Progenitor cell of endocrine pancreas (in vitro differentiated cells): ENCODE data around the gene TIMM44. TPM values are rescaled to one million over a fixed set of nuclear protein-coding genes. Genes with fewer than 3 reads are reported as not detected.
"Not testable (repeated sequence)": the region's sequence is repeated elsewhere in the genome, so short reads cannot be mapped to it uniquely, and the experiment has no call there.

Source experiments
- DNase-seq: peaks from one replicate; pipeline ENCODE4 v3.0.0; 2021; ENCODE audit warnings: low spot score; ENCODE audit not compliant: unreplicated experiment
- H3K27ac Mint-ChIP-seq: 2 replicates; pipeline ENCODE4 v1.8.0; 2021; ENCODE audit warnings: mild to moderate bottlenecking, moderate library complexity, mixed read lengths
- H3K27me3 Mint-ChIP-seq: 2 replicates; pipeline ENCODE4 v1.8.0; 2021; ENCODE audit warnings: mixed read lengths
- H3K36me3 Mint-ChIP-seq: 2 replicates; pipeline ENCODE4 v1.8.0; 2022; ENCODE audit warnings: mixed read lengths; ENCODE audit not compliant: insufficient read depth
- H3K4me1 Mint-ChIP-seq: 2 replicates; pipeline ENCODE4 v1.8.0; 2021; ENCODE audit warnings: low read depth, mixed read lengths
- H3K4me3 Mint-ChIP-seq: 2 replicates; pipeline ENCODE4 v1.8.0; 2021; ENCODE audit warnings: low read depth, mild to moderate bottlenecking, moderate library complexity, mixed read lengths
- H3K9me3 Mint-ChIP-seq: 2 replicates; pipeline ENCODE4 v1.8.0; 2021; ENCODE audit warnings: low read depth, mixed read lengths
- total RNA-seq: library from RNA; stranded (reverse); gene quantifications from 2 replicates; pipeline ENCODE4 v1.2.1, GENCODE V29; 2021
- TF ChIP-seq, protein P1 (sequence below): fragments of 200-600 bp; sonication (generic); IDR thresholded peaks from one replicate; pipeline ENCODE4 v1.5.0; 2021; ENCODE audit warnings: antibody characterized with exemption, mild to moderate bottlenecking; ENCODE audit not compliant: unreplicated experiment

The TIMM44 gene
- total RNA-seq, 1 donor from 2014 or later: 75.2 TPM

- Mint-ChIP-seq H3K4me3 (peak overlapping the region; percentile 10), H3K9me3 (no peaks in the 10 kb centered on the region), H3K4me1 (peaks cover 11% of the 10 kb centered on the region), H3K36me3 (peaks cover 16% of the 10 kb centered on the region), H3K27ac (peak overlapping the region; percentile 93), H3K27me3 (no peaks in the 10 kb centered on the region)
- TF ChIP-seq, protein P1, sequence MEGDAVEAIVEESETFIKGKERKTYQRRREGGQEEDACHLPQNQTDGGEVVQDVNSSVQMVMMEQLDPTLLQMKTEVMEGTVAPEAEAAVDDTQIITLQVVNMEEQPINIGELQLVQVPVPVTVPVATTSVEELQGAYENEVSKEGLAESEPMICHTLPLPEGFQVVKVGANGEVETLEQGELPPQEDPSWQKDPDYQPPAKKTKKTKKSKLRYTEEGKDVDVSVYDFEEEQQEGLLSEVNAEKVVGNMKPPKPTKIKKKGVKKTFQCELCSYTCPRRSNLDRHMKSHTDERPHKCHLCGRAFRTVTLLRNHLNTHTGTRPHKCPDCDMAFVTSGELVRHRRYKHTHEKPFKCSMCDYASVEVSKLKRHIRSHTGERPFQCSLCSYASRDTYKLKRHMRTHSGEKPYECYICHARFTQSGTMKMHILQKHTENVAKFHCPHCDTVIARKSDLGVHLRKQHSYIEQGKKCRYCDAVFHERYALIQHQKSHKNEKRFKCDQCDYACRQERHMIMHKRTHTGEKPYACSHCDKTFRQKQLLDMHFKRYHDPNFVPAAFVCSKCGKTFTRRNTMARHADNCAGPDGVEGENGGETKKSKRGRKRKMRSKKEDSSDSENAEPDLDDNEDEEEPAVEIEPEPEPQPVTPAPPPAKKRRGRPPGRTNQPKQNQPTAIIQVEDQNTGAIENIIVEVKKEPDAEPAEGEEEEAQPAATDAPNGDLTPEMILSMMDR: no peak
- DNase-seq: no peak
Measured at GRCh38 chr19:7961920-7962626, 18.6 kb upstream of the TIMM44 start.

- not testable (repeated sequence) for H3K27me3 Mint-ChIP-seq, H3K4me3 Mint-ChIP-seq, H3K9me3 Mint-ChIP-seq, H3K27ac Mint-ChIP-seq, DNase-seq
- Mint-ChIP-seq H3K4me1 (peaks cover 11% of the 10 kb centered on the region), H3K36me3 (peaks cover 11% of the 10 kb centered on the region)
Measured at GRCh38 chr19:7961082-7961481, 17.6 kb upstream of the TIMM44 start.

DNA sequence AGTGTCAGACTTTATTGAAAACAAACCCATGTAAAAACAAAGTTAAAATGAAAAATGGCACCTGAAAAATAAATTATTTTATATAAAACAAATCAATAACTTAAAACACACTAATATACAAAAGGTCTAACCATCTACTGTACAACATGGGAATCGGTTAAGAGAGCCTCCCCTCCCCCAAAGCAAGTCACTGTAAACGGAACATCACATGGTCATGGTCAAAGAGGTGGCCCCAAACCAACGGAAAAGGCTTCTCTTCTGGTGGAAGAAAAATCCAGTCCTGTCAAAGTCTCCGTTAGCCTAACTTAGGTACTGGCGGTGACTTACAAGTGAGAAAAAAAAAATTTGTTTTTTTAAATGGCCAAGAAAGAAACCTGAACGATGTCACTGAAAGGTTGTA, 15.7 kb upstream of the TIMM44 start:
- Mint-ChIP-seq H3K4me1 (peaks cover 11% of the 10 kb centered on the region), H3K9me3 (no peaks in the 10 kb centered on the region), H3K4me3 (no peak overlapping the region), H3K36me3 (peaks cover 7% of the 10 kb centered on the region), H3K27ac (no peak overlapping the region), H3K27me3 (no peaks in the 10 kb centered on the region)
- no peak for DNase-seq
- TF ChIP-seq, protein P1: no peak

- Mint-ChIP-seq H3K4me1 (peaks cover 1% of the 10 kb centered on the region), H3K4me3 (no peak overlapping the region), H3K27ac (no peak overlapping the region), H3K27me3 (no peaks in the 10 kb centered on the region), H3K9me3 (no peaks in the 10 kb centered on the region), H3K36me3 (peaks cover 2% of the 10 kb centered on the region)
- TF ChIP-seq, protein P1: no peak
- DNase-seq: no peak
Measured at GRCh38 chr19:7955696-7956095, 12.2 kb upstream of the TIMM44 start.

DNA sequence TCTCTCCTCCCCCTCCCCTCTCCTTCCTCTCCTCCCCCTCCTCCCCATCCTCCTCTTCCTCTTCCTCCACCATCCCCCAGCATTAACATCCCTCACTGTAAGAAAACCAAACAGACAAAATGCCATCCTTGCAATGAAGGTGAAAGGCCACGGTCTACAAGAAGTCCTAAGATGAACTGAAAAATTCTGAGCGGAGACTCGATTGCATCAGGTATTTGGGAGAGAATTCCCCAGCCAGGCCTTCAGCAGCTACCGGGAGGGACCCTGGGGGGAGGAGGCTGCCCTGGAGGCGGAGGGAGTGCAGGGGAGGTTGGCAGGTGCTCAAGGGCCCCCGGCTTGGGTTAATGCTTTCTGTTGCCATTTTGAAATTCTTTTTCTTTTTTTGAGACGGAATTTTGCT, 10.1 kb upstream of the TIMM44 start:
- no peaks in the 10 kb centered on the region for H3K27me3 Mint-ChIP-seq
- no peaks in the 10 kb centered on the region for H3K36me3 Mint-ChIP-seq
- no peak for DNase-seq
- TF ChIP-seq, protein P1: no peak
- H3K27ac Mint-ChIP-seq: no peak overlapping the region
- no peaks in the 10 kb centered on the region for H3K9me3 Mint-ChIP-seq
- no peak overlapping the region for H3K4me3 Mint-ChIP-seq
- H3K4me1 Mint-ChIP-seq: peaks cover 1% of the 10 kb centered on the region

DNA sequence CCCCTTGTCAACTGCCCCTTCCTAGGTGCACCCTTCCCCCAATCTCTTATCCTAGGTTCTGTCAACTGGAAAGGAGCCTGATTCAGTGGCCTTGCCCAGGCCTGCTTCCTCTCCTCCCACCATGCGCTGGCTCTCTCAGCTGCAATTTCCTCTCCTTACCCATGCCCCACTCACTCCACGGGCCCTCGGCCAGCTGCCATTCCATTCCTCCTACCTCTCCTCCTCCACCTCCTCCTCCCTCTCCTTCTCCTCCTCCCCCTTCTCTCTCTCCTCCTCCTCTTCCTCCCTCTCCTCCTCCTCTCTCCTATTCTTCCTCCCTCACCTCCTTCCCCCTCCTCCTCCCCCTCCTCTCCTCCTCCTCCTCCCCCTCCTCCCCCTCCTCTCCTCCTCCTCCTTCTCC, 9.6 kb upstream of the TIMM44 start:
- Mint-ChIP-seq H3K4me1 (peaks cover 1% of the 10 kb centered on the region), H3K27ac (no peak overlapping the region), H3K27me3 (no peaks in the 10 kb centered on the region), H3K4me3 (no peak overlapping the region), H3K9me3 (no peaks in the 10 kb centered on the region), H3K36me3 (no peaks in the 10 kb centered on the region)
- DNase-seq: no peak
- TF ChIP-seq, protein P1: no peak
